ENCODE data around the gene FLYWCH1. TPM values are rescaled to one million over a fixed set of nuclear protein-coding genes. Genes with fewer than 3 reads are reported as not detected.

FLYWCH1 gene
- total RNA-seq, 6 experiments from 2014 or later = 30.3 to 34.9 (median 33.7) TPM

GRCh38 chr16:2979669-2980226 lies 68.0 kb downstream of the FLYWCH1 start:
- H3K27ac Mint-ChIP-seq = peak overlapping the region; percentile 66
- no peaks in the 10 kb centered on the region for H3K36me3 Mint-ChIP-seq (ENCODE audit: low read depth)
- TF ChIP-seq CTCF (IDR thresholded peaks at IDR 0.05) = no peak
- peak overlapping the region; percentile 88 for H3K4me3 Mint-ChIP-seq
- H3K27me3 Mint-ChIP-seq (ENCODE audit: insufficient read depth) = peaks cover 3% of the 10 kb centered on the region; the same call in 1 of the 2 replicates
- no peaks in the 10 kb centered on the region for H3K9me3 Mint-ChIP-seq
- H3K4me1 Mint-ChIP-seq (ENCODE audit: low read depth) = peaks cover 24% of the 10 kb centered on the region
- no peak for DNase-seq

GRCh38 chr16:2980227-2981176 lies 68.8 kb downstream of the FLYWCH1 start, which contains the start of gene PKMYT1:
Gene PKMYT1 (minus strand): TSS chr16:2980446. CDS start chr16:2979657, 789 bp downstream.
- Mint-ChIP-seq H3K27me3 (ENCODE audit: insufficient read depth) (peaks cover 5% of the 10 kb centered on the region; the same call in 1 of the 2 replicates), H3K36me3 (ENCODE audit: low read depth) (no peaks in the 10 kb centered on the region), H3K4me3 (peak within 1 kb of the TSS; percentile 88), H3K27ac (peak within 1 kb of the TSS; percentile 73), H3K4me1 (ENCODE audit: low read depth) (peaks cover 24% of the 10 kb centered on the region), H3K9me3 (no peaks in the 10 kb centered on the region)
- TF ChIP-seq CTCF (IDR thresholded peaks at IDR 0.05) = no peak
- DNase-seq = peak; percentile 67

GRCh38 chr16:2981177-2981898 lies 69.6 kb downstream of the FLYWCH1 start:
- no peak for TF ChIP-seq CTCF (IDR thresholded peaks at IDR 0.05)
- H3K4me1 Mint-ChIP-seq (ENCODE audit: low read depth) = peaks cover 24% of the 10 kb centered on the region
- no peak for DNase-seq
- peak overlapping the region; percentile 73 for H3K27ac Mint-ChIP-seq
- peaks cover 7% of the 10 kb centered on the region for H3K27me3 Mint-ChIP-seq (ENCODE audit: insufficient read depth)
- H3K4me3 Mint-ChIP-seq = peak overlapping the region; percentile 83
- H3K9me3 Mint-ChIP-seq = no peaks in the 10 kb centered on the region
- H3K36me3 Mint-ChIP-seq (ENCODE audit: low read depth) = no peaks in the 10 kb centered on the region

GRCh38 chr16:2981899-2982250 lies 70.1 kb downstream of the FLYWCH1 start:
- Mint-ChIP-seq H3K4me1 (ENCODE audit: low read depth) (peaks cover 24% of the 10 kb centered on the region), H3K36me3 (ENCODE audit: low read depth) (no peaks in the 10 kb centered on the region), H3K4me3 (peak overlapping the region; percentile 73), H3K9me3 (no peaks in the 10 kb centered on the region), H3K27ac (peak overlapping the region; percentile 59), H3K27me3 (ENCODE audit: insufficient read depth) (peaks cover 11% of the 10 kb centered on the region)
- no peak for TF ChIP-seq CTCF (IDR thresholded peaks at IDR 0.05)
- DNase-seq = no peak

- Mint-ChIP-seq H3K9me3 (no peaks in the 10 kb centered on the region), H3K27me3 (ENCODE audit: insufficient read depth) (peaks cover 12% of the 10 kb centered on the region), H3K27ac (no peak overlapping the region), H3K36me3 (ENCODE audit: low read depth) (no peaks in the 10 kb centered on the region), H3K4me3 (no peak overlapping the region), H3K4me1 (ENCODE audit: low read depth) (peaks cover 24% of the 10 kb centered on the region)
- TF ChIP-seq CTCF (IDR thresholded peaks at IDR 0.05) = no peak
- no peak for DNase-seq
Measured at GRCh38 chr16:2982402-2982801, 70.7 kb downstream of the FLYWCH1 start.

All from HFFc6 (cell line).